Right lobe of liver (tissue), 6 donors: Measurements from ENCODE around the gene CROCC2. TPM values are rescaled to one million over a fixed set of nuclear protein-coding genes. Genes with fewer than 3 reads are reported as not detected.

Source experiments
- ATAC-seq, 4 donors: fragments of 200-7000 bp; cut with Tn5 transposase; one replicate each; pipeline ENCODE4 v1.9.1; 2020; ENCODE audit warnings: mild to moderate bottlenecking in 4 of 4, moderate library complexity in 4 of 4
- DNase-seq, 3 donors: peaks; one replicate each; pipeline ENCODE4 v3.0.0-alpha.2; 2020
- H3K27ac ChIP-seq, 3 donors: fragments of 200-600 bp; one replicate each; pipeline ENCODE4 v1.8.0; 2022
- H3K27me3 ChIP-seq, 2 donors: fragments of 200-600 bp; one replicate each; pipeline ENCODE4 v1.8.0; 2022
- H3K36me3 ChIP-seq, 4 donors: fragments of 200-600 bp; sonication (generic) in 1 of 4; one replicate each; pipeline versions ENCODE4 v1.5.1 to v1.8.0; 2017 to 2022; ENCODE audit warnings: control low read depth in 1 of 4
- H3K4me1 ChIP-seq, 4 donors: fragments of 200-600 bp; sonication (generic) in 1 of 4; one replicate each; pipeline versions ENCODE4 v1.5.1 to v1.8.0; 2017 to 2022; ENCODE audit warnings: control low read depth in 1 of 4
- H3K4me3 ChIP-seq, 3 donors: fragments of 200-600 bp; one replicate each; pipeline ENCODE4 v1.8.0; 2022
- H3K9me3 ChIP-seq, 4 donors: fragments of 200-600 bp; sonication (generic) in 1 of 4; one replicate each; pipeline versions ENCODE4 v1.5.1 to v1.8.0; 2017 to 2022; ENCODE audit warnings: control low read depth in 1 of 4
- CTCF ChIP-seq, 4 donors: fragments of 200-600 bp in 3 of 4; fragments of 450-650 bp in 1 of 4; IDR thresholded peaks; one replicate each; pipeline versions ENCODE4 v1.5.1 to v1.8.0; 2016 to 2022; ENCODE audit warnings: antibody characterized with exemption in 4 of 4, mild to moderate bottlenecking in 2 of 4
- POLR2A ChIP-seq: fragments of 450-650 bp; IDR thresholded peaks from one replicate; pipeline ENCODE4 v1.6.1; 2017; ENCODE audit warnings: antibody characterized with exemption, mild to moderate bottlenecking
- WGBS: methylation state at CpG from one replicate; pipeline ENCODE4 v1.1.6; 2018; ENCODE audit warnings: low coverage, low lambda C conversion rate; ENCODE audit not compliant: insufficient coverage; ENCODE audit errors: missing lambda C conversion rate; 5-methylcytosine and 5-hydroxymethylcytosine counted together
- intact Hi-C, 2 donors: fragments of 100-400 bp; cut with DNase I; formaldehyde crosslinking; loops; one replicate each; pipeline versions ENCODE4 v1.11.2 to v1.14.1; 2022
- total RNA-seq, 6 experiments: library from RNA; depleted of rRNA in 2 of 6; stranded (reverse); fragments of >200 nt in 2 of 6; fragmentation: NEBNext Ultra II Directional in 3 of 6; extraction: Animal tissue kit (Norgen Biotek cat#: 25700) in 3 of 6; gene quantifications; one replicate each; pipeline versions ENCODE4 v1.1.0 to v1.2.4, GENCODE V29; 2016 to 2023
- donor health status: DM: no; HTN: yes; CAD: no.
- donor health status: DM: no; HTN: no; CAD: no.
- donor health status: DM: no; HTN: no; CAD: no.
- donor health status: DM: no; HTN: yes; CAD: no.
- donor health status: DM: no; HTN: yes; CAD: no.

The CROCC2 gene
- total RNA-seq, 6 experiments from 2014 or later, result 0.06 to 0.15 (median 0.12) TPM; not detected in 1

GRCh38 chr2:240887631-240888030 lies 18.5 kb upstream of the CROCC2 start:
- no CpG with 5 or more reads among the region's 4 CpGs for WGBS
- TF ChIP-seq POLR2A (no peak), CTCF (IDR thresholded peaks at IDR 0.05) (no peak)

GRCh38 chr2:240888130-240888889 lies 17.8 kb upstream of the CROCC2 start:
- peak; percentile 19 to 50 (median 28) for ATAC-seq
- H3K9me3 ChIP-seq, result no peaks in the 10 kb centered on the region
- peaks cover 0 to 57% (median 18%) of the 10 kb centered on the region in 4 donors for H3K4me1 ChIP-seq
- peaks cover 0 to 12% (median 5%) of the 10 kb centered on the region in 4 donors for H3K36me3 ChIP-seq
- DNase-seq, result peak; percentile 64 to 75 (median 71)
- TF ChIP-seq POLR2A (no peak), CTCF (IDR thresholded peaks at IDR 0.05) (peak; percentile 26 to 42 (median 28))
- intact Hi-C loops, result no loop called here
- 51% methylated on average over 4 of the region's 37 CpGs for WGBS
- peak overlapping the region in 1 of 3 donors; percentile 67 for H3K27ac ChIP-seq
- H3K4me3 ChIP-seq, result no peak overlapping the region
- H3K27me3 ChIP-seq, result no peaks in the 10 kb centered on the region

More at GRCh38 chr2:240887631-240888030, 18.5 kb upstream of the CROCC2 start:
- Histone ChIP-seq H3K9me3 (no peaks in the 10 kb centered on the region), H3K27me3 (no peaks in the 10 kb centered on the region), H3K36me3 (peaks cover 0 to 19% (median 5%) of the 10 kb centered on the region in 4 donors), H3K27ac (peak overlapping the region in 1 of 3 donors; percentile 67), H3K4me3 (no peak overlapping the region), H3K4me1 (peaks cover 0 to 59% (median 18%) of the 10 kb centered on the region in 4 donors)
- intact Hi-C loops, result no loop called here
- DNase-seq (peak in 2 of 3 donors; percentile 17 to 60), ATAC-seq (peak in 1 of 4 donors; percentile 10)

- no peak for ATAC-seq
- DNase-seq, result peak in 2 of 3 donors; percentile 18 to 43
These were observed 17.1 kb upstream of the CROCC2 start for GRCh38 chr2:240888890-240889573.

More at GRCh38 chr2:240888890-240889573, 17.1 kb upstream of the CROCC2 start:
- intact Hi-C loops, result no loop called here
- no peaks in the 10 kb centered on the region for H3K9me3 ChIP-seq
- peaks cover 0 to 8% (median 4%) of the 10 kb centered on the region in 4 donors for H3K36me3 ChIP-seq
- WGBS, result 59% methylated on average over 5 of the region's 11 CpGs
- peaks cover 0 to 58% (median 18%) of the 10 kb centered on the region in 4 donors for H3K4me1 ChIP-seq
- TF ChIP-seq CTCF (IDR thresholded peaks at IDR 0.05), result no peak
- no peak for TF ChIP-seq POLR2A
- peak overlapping the region in 1 of 3 donors; percentile 67 for H3K27ac ChIP-seq
- H3K27me3 ChIP-seq, result no peaks in the 10 kb centered on the region
- no peak overlapping the region for H3K4me3 ChIP-seq
